Retinal pigment epithelial cell (primary cell): ENCODE data around the gene SMARCC1.

Experiments
- DNase-seq: peaks from one replicate; pipeline ENCODE4 v3.0.0-alpha.2; 2010; ENCODE audit warnings: low read depth
- H3K4me3 ChIP-seq: 2 replicates; pipeline ENCODE4 v1.5.1; 2011; ENCODE audit warnings: mild to moderate bottlenecking, low read length, control low read depth, moderate library complexity
- CTCF ChIP-seq: conservative IDR thresholded peaks from 2 replicates; pipeline ENCODE4 v1.5.1; 2011; ENCODE audit warnings: low read depth, low read length, control low read depth, inconsistent platforms

SMARCC1 gene

DNA sequence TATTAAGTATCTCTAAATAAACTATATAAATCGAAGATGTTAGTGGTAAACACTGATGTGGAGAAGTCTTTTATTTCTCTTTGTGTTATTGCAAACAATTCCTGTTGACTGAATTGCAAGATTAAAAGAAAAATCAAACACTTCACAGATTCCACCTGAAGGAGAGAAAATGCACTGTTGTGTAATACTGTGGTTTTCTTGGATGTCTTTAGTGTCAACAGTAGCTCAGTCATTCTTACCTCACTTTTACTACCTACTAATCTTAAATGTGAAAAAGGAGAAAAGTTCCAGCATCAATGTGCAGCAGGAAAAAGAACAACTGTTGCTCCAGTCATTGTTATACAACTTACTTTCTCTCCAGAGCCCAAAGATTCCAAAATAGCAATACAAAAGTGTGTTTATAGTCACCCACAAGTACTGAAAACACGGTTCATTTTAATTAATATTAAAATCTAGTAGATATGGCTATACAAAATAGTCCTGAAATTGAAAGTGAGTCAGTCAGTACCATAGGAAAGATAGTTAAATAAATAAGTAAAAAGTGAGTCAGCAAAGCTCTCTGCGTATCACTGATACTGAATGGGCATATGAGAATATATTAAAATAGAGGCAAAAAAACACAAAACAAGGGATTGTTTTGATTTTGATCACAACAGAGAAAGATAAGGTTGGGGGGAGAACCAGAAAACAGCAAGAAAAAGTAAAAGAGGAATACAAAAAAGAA lies 112.5 kb downstream of the SMARCC1 start:
- H3K4me3 ChIP-seq: no peak overlapping the region
- TF ChIP-seq CTCF: no peak
- DNase-seq: no peak

DNA sequence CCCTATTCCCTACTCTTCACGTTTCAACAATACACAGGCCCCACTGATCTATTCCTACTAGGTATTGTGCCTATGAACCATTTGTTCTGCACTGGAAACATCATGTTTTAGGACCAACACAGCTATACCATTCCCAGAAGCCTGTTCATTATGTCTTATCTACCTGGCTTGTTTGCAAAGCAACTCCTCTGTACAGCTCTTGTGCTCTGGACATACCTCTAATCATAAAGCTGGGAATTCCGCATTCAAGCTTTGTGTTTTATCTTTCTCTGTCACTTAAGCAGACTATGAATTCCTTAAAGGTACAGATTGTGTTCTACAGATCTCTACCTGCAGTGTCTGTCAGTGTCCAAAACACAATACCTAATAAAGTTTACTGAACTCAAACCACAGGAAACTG lies 115.6 kb downstream of the SMARCC1 start:
- no peak for DNase-seq
- no peak for TF ChIP-seq CTCF
- H3K4me3 ChIP-seq: no peak overlapping the region

- peak; percentile 54 for TF ChIP-seq CTCF
- DNase-seq: no peak
- H3K4me3 ChIP-seq: no peak overlapping the region
These were observed 117.2 kb downstream of the SMARCC1 start for GRCh38 chr3:47664519-47664918.

DNA sequence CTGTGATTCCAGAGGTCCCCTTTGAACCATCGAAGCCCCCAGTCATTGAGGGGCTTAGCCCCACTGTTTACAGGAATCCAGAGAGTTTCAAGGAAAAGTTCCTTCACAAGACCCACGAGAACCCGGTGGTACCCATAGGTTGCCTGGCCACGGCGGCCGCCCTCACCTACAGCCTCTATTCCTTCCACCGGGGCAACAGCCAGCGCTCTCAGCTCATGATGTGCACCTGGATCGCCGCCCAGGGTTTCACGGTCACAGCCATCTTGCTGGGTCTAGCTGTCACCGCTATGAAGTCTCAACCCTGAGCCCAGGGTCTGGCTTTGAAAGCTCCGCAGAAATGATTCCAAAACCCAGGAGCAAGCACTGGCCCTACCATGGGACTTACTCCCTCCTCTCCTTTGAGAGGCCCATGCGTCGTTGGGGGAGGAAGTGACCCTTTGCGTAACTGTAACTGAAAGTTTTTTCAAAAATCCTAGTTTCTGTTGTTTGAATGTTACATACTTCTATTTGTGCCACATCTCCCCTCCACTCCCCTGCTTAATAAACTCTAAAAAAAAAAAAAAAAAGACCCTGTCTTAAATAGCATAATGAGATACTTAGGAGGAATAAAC lies 118.0 kb downstream of the SMARCC1 start:
- no peak for DNase-seq
- H3K4me3 ChIP-seq: no peak overlapping the region
- no peak for TF ChIP-seq CTCF

DNA sequence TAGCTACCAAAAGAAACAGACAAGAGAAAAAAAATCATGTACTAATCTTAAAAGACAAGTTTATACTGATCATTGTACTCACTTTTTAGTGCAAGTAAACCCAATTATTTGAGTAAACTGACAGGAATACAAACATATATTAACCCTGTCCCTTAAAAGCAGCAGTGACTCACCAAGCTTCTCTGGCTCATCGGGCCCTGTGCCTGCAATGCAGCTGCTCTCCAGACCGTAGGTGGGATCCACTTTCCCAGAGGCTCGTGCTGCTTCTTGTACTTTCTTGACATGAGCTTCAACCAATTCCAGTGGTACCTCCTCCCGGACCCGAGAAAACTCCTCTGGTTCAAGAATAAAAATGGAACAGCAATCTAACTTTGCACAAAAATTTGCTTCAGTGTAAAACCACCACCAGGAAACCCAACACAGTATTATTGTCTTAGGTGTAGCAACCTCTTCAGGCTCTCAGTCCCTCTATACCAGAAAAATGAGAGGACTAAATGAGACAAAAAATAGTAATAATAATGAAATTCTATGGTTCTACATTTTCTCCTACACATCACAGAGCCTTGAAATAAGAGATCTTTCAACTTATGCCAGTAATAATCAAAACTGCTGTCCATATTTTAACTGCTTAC lies 120.5 kb downstream of the SMARCC1 start:
- TF ChIP-seq CTCF: no peak
- no peak overlapping the region for H3K4me3 ChIP-seq
- DNase-seq: no peak

- TF ChIP-seq CTCF: no peak
- no peak overlapping the region for H3K4me3 ChIP-seq
- no peak for DNase-seq
These were observed 123.2 kb downstream of the SMARCC1 start for GRCh38 chr3:47658444-47658843.

DNA sequence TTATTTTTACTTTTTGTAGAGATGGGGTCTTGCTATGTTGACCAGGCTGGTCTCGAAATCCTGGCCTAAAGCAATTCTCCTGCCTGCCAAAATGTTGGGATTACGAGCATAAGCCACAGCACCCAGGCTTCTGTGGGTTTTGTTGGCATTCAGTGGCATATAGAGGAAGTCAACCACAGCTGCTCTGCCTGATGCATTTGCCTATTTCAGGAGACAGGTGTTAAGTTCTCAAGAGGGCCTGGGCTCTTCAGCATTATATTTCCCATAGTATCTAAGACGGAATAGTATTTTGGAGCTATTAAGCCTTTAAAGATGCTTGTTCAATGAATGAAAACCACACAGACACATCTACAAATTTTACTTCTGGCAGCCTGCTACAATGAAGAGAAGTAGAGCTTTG lies 129.6 kb downstream of the SMARCC1 start:
- TF ChIP-seq CTCF: no peak
- H3K4me3 ChIP-seq: no peak overlapping the region
- DNase-seq: no peak
